Osteoblast (primary cell): ENCODE data around the gene RNF217. TPM values are rescaled to one million over a fixed set of nuclear protein-coding genes. Genes with fewer than 3 reads are reported as not detected.
A peak's percentile ranks its signal among the peaks of the same experiment; 100 is the strongest.

Source experiments
- DNase-seq: peaks from one replicate; pipeline ENCODE4 v3.0.0; 2011; ENCODE audit warnings: low spot score, mixed read lengths; ENCODE audit not compliant: insufficient read length; ENCODE audit errors: missing footprints
- H2AFZ ChIP-seq: 2 replicates; pipeline ENCODE4 v1.6.0; 2011; ENCODE audit warnings: mild to moderate bottlenecking, low read length
- H3K27ac ChIP-seq: 2 replicates; pipeline ENCODE4 v1.5.1; 2011; ENCODE audit warnings: mild to moderate bottlenecking, low read depth, low read length, moderate library complexity
- H3K27me3 ChIP-seq: 2 replicates; pipeline ENCODE4 v1.6.0; 2012; ENCODE audit warnings: mild to moderate bottlenecking, control low read depth, inconsistent platforms, low read length, moderate library complexity; ENCODE audit not compliant: insufficient read depth
- H3K36me3 ChIP-seq: 2 replicates; pipeline ENCODE4 v1.5.1; 2011; ENCODE audit warnings: mild to moderate bottlenecking, low read length, control low read depth, moderate library complexity; ENCODE audit not compliant: insufficient read depth
- H3K4me1 ChIP-seq: 2 replicates; pipeline ENCODE4 v1.5.1; 2011; ENCODE audit warnings: mild to moderate bottlenecking, low read length, control low read depth, moderate library complexity; ENCODE audit not compliant: insufficient read depth
- H3K4me2 ChIP-seq: 2 replicates; pipeline ENCODE4 v1.6.0; 2011; ENCODE audit warnings: mild to moderate bottlenecking, low read length; ENCODE audit not compliant: insufficient read depth
- H3K4me3 ChIP-seq: fragments of 200-600 bp; sonication (generic); 3 replicates; pipeline ENCODE4 v1.5.1; 2012; ENCODE audit warnings: mild to moderate bottlenecking, low read length, inconsistent platforms; ENCODE audit not compliant: insufficient read depth
- H3K79me2 ChIP-seq: 2 replicates; pipeline ENCODE4 v1.6.0; 2012; ENCODE audit warnings: mild to moderate bottlenecking, low read length, control low read depth, inconsistent platforms; ENCODE audit not compliant: insufficient read depth
- H3K9me3 ChIP-seq: 2 replicates; pipeline ENCODE4 v1.5.1; 2011; ENCODE audit warnings: low read depth, low read length, control low read depth
- H4K20me1 ChIP-seq: 2 replicates; pipeline ENCODE4 v1.6.0; 2012; ENCODE audit warnings: mild to moderate bottlenecking, low read length, control low read depth; ENCODE audit not compliant: insufficient read depth
- CTCF ChIP-seq: IDR thresholded peaks from 2 replicates; pipeline ENCODE4 v1.5.1; 2011; ENCODE audit warnings: mild to moderate bottlenecking, low read depth, low read length, moderate library complexity; ENCODE audit errors: extremely low read depth
- total RNA-seq: library from RNA; depleted of rRNA; stranded (reverse); fragments of >200 nt; gene quantifications from 2 replicates; pipeline ENCODE4 v1.2.3, GENCODE V29; 2012

The RNF217 gene
- total RNA-seq, 1 donor: 22.8 TPM

GRCh38 chr6:124993327-124993726, 31.1 kb downstream of the RNF217 start:
- Histone ChIP-seq H3K27me3 (no peaks in the 10 kb centered on the region), H3K79me2 (peaks cover 51% of the 10 kb centered on the region), H3K4me3 (no peak overlapping the region), H4K20me1 (peaks cover 2% of the 10 kb centered on the region), H3K4me2 (no peak overlapping the region), H3K36me3 (no peaks in the 10 kb centered on the region), H2AFZ (no peak overlapping the region), H3K9me3 (no peaks in the 10 kb centered on the region), H3K4me1 (peaks cover 28% of the 10 kb centered on the region), H3K27ac (no peak overlapping the region)
- TF ChIP-seq CTCF: no peak
- no peak for DNase-seq

GRCh38 chr6:124994648-124995047, 32.4 kb downstream of the RNF217 start:
- Histone ChIP-seq H3K4me1 (peaks cover 28% of the 10 kb centered on the region), H3K27ac (no peak overlapping the region), H4K20me1 (peaks cover 6% of the 10 kb centered on the region), H3K9me3 (no peaks in the 10 kb centered on the region), H2AFZ (no peak overlapping the region), H3K79me2 (peaks cover 52% of the 10 kb centered on the region), H3K4me2 (no peak overlapping the region), H3K4me3 (no peak overlapping the region), H3K27me3 (no peaks in the 10 kb centered on the region), H3K36me3 (no peaks in the 10 kb centered on the region)
- DNase-seq: no peak
- TF ChIP-seq CTCF: no peak

- Histone ChIP-seq H3K36me3 (no peaks in the 10 kb centered on the region), H3K27ac (peak overlapping the region; percentile 59), H3K4me1 (peaks cover 28% of the 10 kb centered on the region), H3K4me3 (no peak overlapping the region), H3K9me3 (no peaks in the 10 kb centered on the region), H3K27me3 (no peaks in the 10 kb centered on the region), H3K4me2 (no peak overlapping the region), H2AFZ (no peak overlapping the region), H3K79me2 (peaks cover 55% of the 10 kb centered on the region), H4K20me1 (peaks cover 6% of the 10 kb centered on the region)
- no peak for DNase-seq
- no peak for TF ChIP-seq CTCF
These were observed 32.9 kb downstream of the RNF217 start for GRCh38 chr6:124995131-124995530.

GRCh38 chr6:124995645-124996325, 33.5 kb downstream of the RNF217 start:
- H3K4me3 ChIP-seq: no peak overlapping the region
- H4K20me1 ChIP-seq: peaks cover 6% of the 10 kb centered on the region
- no peaks in the 10 kb centered on the region for H3K9me3 ChIP-seq
- no peak overlapping the region for H3K4me2 ChIP-seq
- H3K36me3 ChIP-seq: no peaks in the 10 kb centered on the region
- H3K27me3 ChIP-seq: no peaks in the 10 kb centered on the region
- peaks cover 28% of the 10 kb centered on the region for H3K4me1 ChIP-seq
- H3K27ac ChIP-seq: peak overlapping the region; percentile 59
- DNase-seq: no peak
- no peak overlapping the region for H2AFZ ChIP-seq
- H3K79me2 ChIP-seq: peaks cover 53% of the 10 kb centered on the region
- TF ChIP-seq CTCF: no peak
